ENCODE data around the gene NFAM1.

- TF ChIP-seq EZH2 (IDR thresholded peaks at IDR 0.05; ENCODE audit: borderline replicate concordance, low read length), result no peak
- TF ChIP-seq CTCF (conservative IDR thresholded peaks at IDR 0.05 in 1 of 2, IDR thresholded peaks at IDR 0.05 in 1 of 2; ENCODE audit: extremely low read depth in 1 of 2, insufficient read depth in 1 of 2, low read depth in 1 of 2, low read length in 2 of 2), result no peak
Measured at GRCh38 chr22:42462016-42462415, 29.8 kb upstream of the NFAM1 start.

All from mammary epithelial cell (primary cell).